ENCODE results near the gene FLT3.

The FLT3 gene

DNA sequence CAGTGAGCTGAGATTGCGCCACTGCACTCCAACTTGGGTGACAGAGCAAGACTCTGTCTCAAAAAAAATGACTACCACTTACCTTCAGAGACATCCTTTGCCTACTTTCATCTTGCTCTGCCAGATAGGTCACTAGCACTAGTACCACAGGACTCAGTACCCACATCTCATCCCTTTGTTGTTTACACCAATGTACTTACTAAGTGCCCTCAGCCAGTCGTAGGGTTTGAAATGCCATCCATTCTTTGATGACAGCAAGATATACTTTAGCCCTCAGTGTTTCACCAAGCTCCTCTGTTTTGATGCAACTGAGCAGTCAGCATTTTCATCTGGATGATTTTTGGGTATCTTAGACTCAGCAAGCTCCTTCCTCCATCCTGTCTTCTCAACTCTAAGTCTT is 118.0 kb downstream of the FLT3 start:
- H3K4me3 ChIP-seq (ENCODE audit: low read depth, low read length): no peak overlapping the region
- no peak for DNase-seq (ENCODE audit: low read depth)
- in situ Hi-C loops (cut with HindIII; ENCODE audit: low sequenced_read_pairs): no loop called here
- TF ChIP-seq, protein P1, sequence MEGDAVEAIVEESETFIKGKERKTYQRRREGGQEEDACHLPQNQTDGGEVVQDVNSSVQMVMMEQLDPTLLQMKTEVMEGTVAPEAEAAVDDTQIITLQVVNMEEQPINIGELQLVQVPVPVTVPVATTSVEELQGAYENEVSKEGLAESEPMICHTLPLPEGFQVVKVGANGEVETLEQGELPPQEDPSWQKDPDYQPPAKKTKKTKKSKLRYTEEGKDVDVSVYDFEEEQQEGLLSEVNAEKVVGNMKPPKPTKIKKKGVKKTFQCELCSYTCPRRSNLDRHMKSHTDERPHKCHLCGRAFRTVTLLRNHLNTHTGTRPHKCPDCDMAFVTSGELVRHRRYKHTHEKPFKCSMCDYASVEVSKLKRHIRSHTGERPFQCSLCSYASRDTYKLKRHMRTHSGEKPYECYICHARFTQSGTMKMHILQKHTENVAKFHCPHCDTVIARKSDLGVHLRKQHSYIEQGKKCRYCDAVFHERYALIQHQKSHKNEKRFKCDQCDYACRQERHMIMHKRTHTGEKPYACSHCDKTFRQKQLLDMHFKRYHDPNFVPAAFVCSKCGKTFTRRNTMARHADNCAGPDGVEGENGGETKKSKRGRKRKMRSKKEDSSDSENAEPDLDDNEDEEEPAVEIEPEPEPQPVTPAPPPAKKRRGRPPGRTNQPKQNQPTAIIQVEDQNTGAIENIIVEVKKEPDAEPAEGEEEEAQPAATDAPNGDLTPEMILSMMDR (IDR thresholded peaks at IDR 0.05; ENCODE audit: low read depth, low read length, missing control alignments): no peak

DNA sequence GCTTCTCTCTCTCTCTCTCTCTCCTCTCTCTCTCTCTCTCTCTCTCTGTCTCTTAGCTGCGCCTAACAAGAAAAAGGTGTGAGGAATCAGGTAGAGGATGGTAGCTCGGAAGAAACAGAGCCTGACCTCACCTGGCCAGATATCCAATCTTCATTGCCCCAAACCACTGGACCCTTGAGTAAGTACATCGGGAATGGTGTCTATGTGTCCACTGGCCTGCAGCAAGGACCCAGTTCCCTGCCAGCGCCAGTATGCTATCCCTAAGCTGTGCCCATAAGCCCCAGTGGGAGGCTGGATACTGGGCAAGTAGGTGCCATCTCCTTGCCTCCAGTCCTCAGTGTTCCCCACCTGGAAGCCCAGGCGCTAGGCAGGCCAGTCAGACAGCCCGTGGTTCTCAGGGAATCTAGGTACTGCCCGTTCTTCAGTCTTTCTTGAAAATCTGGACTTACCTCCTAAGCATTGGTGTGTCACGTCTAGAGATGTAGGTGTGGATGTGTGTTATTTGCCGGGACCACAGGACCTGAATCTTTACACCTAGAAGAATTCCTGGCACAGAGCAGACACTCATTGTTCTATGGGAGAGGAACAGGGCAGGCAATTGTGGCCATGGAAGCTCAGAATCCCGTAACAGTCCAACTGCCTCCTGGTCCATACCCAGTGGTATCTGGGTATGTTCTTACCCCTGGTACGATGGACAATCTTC is 119.2 kb downstream of the FLT3 start:
- no peak for DNase-seq (ENCODE audit: low read depth)
- TF ChIP-seq, protein P1 (IDR thresholded peaks at IDR 0.05; ENCODE audit: low read depth, low read length, missing control alignments): no peak
- no peak overlapping the region for H3K4me3 ChIP-seq (ENCODE audit: low read depth, low read length)
- in situ Hi-C loops (cut with HindIII; ENCODE audit: low sequenced_read_pairs): no loop called here

DNA sequence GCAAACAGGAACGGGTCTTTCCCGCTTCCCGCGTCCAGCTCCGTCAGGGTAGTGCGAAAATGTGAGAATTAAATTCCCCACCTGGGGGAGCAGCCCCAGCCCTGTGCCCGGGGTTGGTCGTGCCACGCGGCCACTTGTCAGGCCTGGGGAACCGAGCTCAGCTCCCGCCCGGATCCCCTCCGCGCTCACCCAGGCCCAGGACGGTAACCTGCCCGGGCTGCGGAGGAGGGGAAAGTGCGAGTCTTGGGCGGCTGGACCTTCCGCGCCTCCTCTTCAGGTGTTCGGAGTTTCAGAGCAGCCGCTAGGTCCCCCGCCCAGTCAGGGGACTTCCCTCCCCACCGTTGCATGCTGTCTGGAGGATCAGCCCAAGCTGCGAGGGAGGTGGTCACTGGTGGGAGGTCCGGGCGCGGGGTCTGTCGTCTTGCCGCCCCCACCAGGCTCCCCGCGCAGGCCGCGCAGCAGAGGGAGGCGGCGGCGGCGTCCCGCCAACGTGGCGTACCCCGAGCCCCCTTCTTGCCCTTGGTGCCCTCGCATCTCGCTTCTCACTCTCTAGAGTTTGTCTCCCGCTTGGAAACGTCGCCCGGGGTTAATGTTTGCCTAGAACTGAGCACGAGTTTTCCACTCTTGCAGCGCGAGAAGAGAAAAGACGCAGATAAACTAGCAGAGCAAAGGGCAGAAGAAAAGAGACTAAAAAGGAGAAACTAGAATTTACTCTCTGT is 119.9 kb downstream of the FLT3 start:
- no peak overlapping the region for H3K4me3 ChIP-seq (ENCODE audit: low read depth, low read length)
- TF ChIP-seq, protein P1 (IDR thresholded peaks at IDR 0.05; ENCODE audit: low read depth, low read length, missing control alignments): no peak
- no peak for DNase-seq (ENCODE audit: low read depth)
- in situ Hi-C loops (cut with HindIII; ENCODE audit: low sequenced_read_pairs): no loop called here

DNA sequence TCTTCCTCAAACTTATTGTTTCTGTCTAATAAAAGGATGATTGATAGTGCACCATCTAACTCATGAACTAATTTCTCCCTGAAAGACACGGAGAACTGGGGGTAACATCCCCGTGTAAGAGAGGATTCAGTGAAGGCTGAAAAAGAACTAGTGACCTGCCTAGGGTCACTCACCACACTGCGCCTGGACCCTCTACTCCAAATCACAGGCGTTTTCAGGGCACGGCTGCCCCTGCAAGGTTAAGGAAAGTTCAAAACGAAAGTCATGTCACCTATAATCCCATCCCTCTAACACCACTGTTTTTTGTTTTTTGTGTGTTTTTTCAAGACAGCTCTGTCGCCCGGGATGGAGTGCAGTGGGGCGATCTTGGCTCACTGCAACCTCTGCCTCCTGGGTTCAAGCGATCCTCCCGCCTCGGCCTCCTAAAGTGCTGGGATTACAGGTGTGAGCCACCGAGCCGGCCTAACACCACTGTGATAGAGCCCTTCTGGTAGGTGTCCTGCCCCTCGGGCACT is 120.6 kb downstream of the FLT3 start:
- in situ Hi-C loops (cut with HindIII; ENCODE audit: low sequenced_read_pairs): no loop called here

DNA sequence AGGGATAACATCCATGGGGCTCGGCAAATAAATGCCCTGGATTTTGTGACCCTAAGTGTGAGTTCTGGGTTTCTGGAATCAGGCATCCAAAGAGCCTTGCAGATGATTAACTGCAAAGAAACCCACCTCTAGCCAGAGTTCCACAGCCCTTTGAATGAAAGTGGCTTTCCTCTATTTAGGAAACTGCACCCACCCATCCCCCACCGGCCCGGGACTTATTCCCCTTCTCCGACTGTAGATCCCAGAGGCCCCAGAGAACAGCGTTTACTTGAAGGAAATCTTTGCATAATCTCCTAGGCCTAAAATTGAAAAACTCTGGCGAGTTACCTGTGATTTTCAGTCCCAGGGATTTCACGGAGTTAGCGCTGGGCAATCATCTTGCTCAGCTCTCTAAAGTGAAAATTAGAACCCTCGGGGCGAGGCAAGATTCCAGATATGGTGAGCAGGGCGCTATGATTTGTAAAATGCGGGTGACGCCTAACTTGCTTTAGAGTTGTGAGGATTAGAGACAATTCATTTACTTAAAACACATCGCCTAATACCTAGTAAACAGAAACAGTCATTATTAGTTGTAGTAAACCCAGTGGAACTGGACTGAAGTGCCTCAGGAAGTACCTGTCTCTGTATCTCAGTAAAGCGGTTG is 121.3 kb downstream of the FLT3 start:
- TF ChIP-seq, protein P1 (IDR thresholded peaks at IDR 0.05; ENCODE audit: low read depth, low read length, missing control alignments): no peak
- DNase-seq (ENCODE audit: low read depth): no peak
- in situ Hi-C loops (cut with HindIII; ENCODE audit: low sequenced_read_pairs): no loop called here
- H3K4me3 ChIP-seq (ENCODE audit: low read depth, low read length): no peak overlapping the region

More for the DNA sequence above, 120.6 kb downstream of the FLT3 start:
- DNase-seq (ENCODE audit: low read depth): no peak
- no peak overlapping the region for H3K4me3 ChIP-seq (ENCODE audit: low read depth, low read length)
- TF ChIP-seq, protein P1 (IDR thresholded peaks at IDR 0.05; ENCODE audit: low read depth, low read length, missing control alignments): no peak

DNA sequence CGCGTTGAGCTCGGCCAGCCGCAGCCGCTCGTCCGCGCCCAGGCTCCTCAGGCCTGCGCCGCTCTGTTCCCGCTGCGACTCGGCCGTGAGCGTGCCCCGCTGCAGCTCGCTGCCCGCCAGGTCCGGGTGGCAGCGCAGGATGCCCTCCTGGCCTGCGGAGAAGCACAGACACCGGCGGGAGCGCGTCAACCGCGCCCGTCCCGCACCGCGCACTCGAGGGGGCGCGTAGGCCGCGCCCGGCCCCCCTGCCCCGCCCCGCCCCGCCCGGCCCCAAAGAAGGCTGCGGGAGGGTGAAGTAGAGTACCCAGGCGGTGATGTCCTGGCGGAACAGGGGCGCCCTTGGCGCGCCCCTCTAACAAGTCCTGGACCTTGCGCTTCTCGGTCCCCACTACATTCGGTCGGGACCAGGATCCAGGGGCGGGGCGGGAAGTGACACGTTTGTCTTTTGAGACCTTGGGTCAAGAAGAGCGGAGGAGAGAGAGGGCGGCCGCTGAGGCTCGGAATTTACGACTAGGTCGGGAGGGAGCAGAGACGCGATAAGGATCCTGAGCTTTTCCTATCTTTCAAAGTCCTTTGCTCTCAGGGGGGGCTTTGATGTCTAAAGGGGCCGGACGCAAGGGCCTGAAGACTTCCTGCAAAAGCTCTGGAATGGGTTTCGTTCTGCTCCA is 121.9 kb downstream of the FLT3 start:
- no peak for DNase-seq (ENCODE audit: low read depth)
- TF ChIP-seq, protein P1 (IDR thresholded peaks at IDR 0.05; ENCODE audit: low read depth, low read length, missing control alignments): no peak
- no peak overlapping the region for H3K4me3 ChIP-seq (ENCODE audit: low read depth, low read length)
- in situ Hi-C loops (cut with HindIII; ENCODE audit: low sequenced_read_pairs): no loop called here

All from astrocyte of the cerebellum (primary cell).